Skeletal muscle tissue (tissue), 4 donors: Measurements from ENCODE around the gene SLC6A7. TPM values are rescaled to one million over a fixed set of nuclear protein-coding genes. Genes with fewer than 3 reads are reported as not detected.
A peak's percentile ranks its signal among the peaks of the same experiment; 100 is the strongest.
"Not testable (repeated sequence)": the region's sequence is repeated elsewhere in the genome, so short reads cannot be mapped to it uniquely, and the experiment has no call there.

ENCODE experiments used
- H3K27ac ChIP-seq: one replicate; pipeline ENCODE4 v1.7.0; 2013; ENCODE audit warnings: mild to moderate bottlenecking, low read depth, low read length, inconsistent platforms
- H3K27me3 ChIP-seq, 3 donors: one replicate each; pipeline ENCODE4 v1.7.0; 2013; ENCODE audit warnings: low read length in 3 of 3; ENCODE audit not compliant: control insufficient read depth in 3 of 3, insufficient read depth in 3 of 3
- H3K36me3 ChIP-seq, 3 donors: one replicate each; pipeline ENCODE4 v1.7.0; 2013; ENCODE audit warnings: low read length in 3 of 3; ENCODE audit not compliant: control insufficient read depth in 3 of 3, insufficient read depth in 3 of 3
- H3K4me1 ChIP-seq, 3 donors: one replicate each; pipeline ENCODE4 v1.7.0; 2013; ENCODE audit warnings: low read length in 3 of 3, mild to moderate bottlenecking in 3 of 3; ENCODE audit not compliant: control insufficient read depth in 3 of 3, insufficient read depth in 3 of 3
- H3K4me3 ChIP-seq, 3 donors: one replicate each; pipeline ENCODE4 v1.7.0; 2013; ENCODE audit warnings: low read length in 3 of 3
- H3K9ac ChIP-seq, 3 donors: one replicate each; pipeline ENCODE4 v1.7.0; 2013; ENCODE audit warnings: low read length in 3 of 3, mild to moderate bottlenecking in 3 of 3, moderate library complexity in 2 of 3, low read depth in 1 of 3
- H3K9me3 ChIP-seq, 3 donors: one replicate each; pipeline ENCODE4 v1.7.0; 2013; ENCODE audit warnings: low read length in 3 of 3; ENCODE audit not compliant: control insufficient read depth in 3 of 3
- total RNA-seq: library from RNA; depleted of rRNA; stranded (reverse); fragments of >200 nt; gene quantifications from one replicate; pipeline ENCODE4 v1.2.3, GENCODE V29; 2014
- donor health status: Osteomylitis.

SLC6A7 gene
- total RNA-seq, 1 donor from 2014 or later = not detected

GRCh38 chr5:150244209-150244608 lies 54.3 kb downstream of the SLC6A7 start:
- H3K9me3 ChIP-seq = no peaks in the 10 kb centered on the region
- peaks cover 52 to 81% (median 56%) of the 10 kb centered on the region in 3 donors for H3K4me1 ChIP-seq
- H3K4me3 ChIP-seq = peak overlapping the region; percentile 79 to 83 (median 80)
- H3K9ac ChIP-seq = peak overlapping the region; percentile 89 to 94 (median 94)
- H3K27me3 ChIP-seq = no peaks in the 10 kb centered on the region
- H3K36me3 ChIP-seq = peaks cover 1 to 6% (median 6%) of the 10 kb centered on the region in 3 donors
- peak overlapping the region; percentile 99 for H3K27ac ChIP-seq

- no peaks in the 10 kb centered on the region for H3K27me3 ChIP-seq
- H3K9ac ChIP-seq = peak overlapping the region; percentile 89 to 94 (median 94)
- peaks cover 52 to 76% (median 56%) of the 10 kb centered on the region in 3 donors for H3K4me1 ChIP-seq
- H3K27ac ChIP-seq = peak overlapping the region; percentile 99
- no peaks in the 10 kb centered on the region for H3K9me3 ChIP-seq
- peak overlapping the region; percentile 79 to 83 (median 80) for H3K4me3 ChIP-seq
- H3K36me3 ChIP-seq = peaks cover 0 to 3% (median 1%) of the 10 kb centered on the region in 3 donors
These were observed 55.4 kb downstream of the SLC6A7 start for GRCh38 chr5:150245111-150245789.

- peaks cover 52 to 70% (median 56%) of the 10 kb centered on the region in 3 donors for H3K4me1 ChIP-seq
- H3K9me3 ChIP-seq = no peaks in the 10 kb centered on the region
- H3K27me3 ChIP-seq = no peaks in the 10 kb centered on the region
- peak overlapping the region; percentile 99 for H3K27ac ChIP-seq
- H3K9ac ChIP-seq = peak overlapping the region; percentile 89 to 94 (median 94)
- peaks cover 0 to 1% (median 0%) of the 10 kb centered on the region in 3 donors for H3K36me3 ChIP-seq
- peak overlapping the region; percentile 32 to 56 (median 45) for H3K4me3 ChIP-seq
These were observed 55.9 kb downstream of the SLC6A7 start for GRCh38 chr5:150245808-150246207.

GRCh38 chr5:150246429-150246828 lies 56.6 kb downstream of the SLC6A7 start:
- Histone ChIP-seq H3K27me3 (no peaks in the 10 kb centered on the region), H3K9ac (peak overlapping the region; percentile 89 to 94 (median 94)), H3K36me3 (peaks cover 0 to 1% (median 0%) of the 10 kb centered on the region in 3 donors), H3K4me1 (peaks cover 51 to 64% (median 56%) of the 10 kb centered on the region in 3 donors), H3K9me3 (no peaks in the 10 kb centered on the region), H3K27ac (peak overlapping the region; percentile 99), H3K4me3 (peak overlapping the region; percentile 32 to 56 (median 45))

GRCh38 chr5:150246835-150247234 lies 57.0 kb downstream of the SLC6A7 start:
- Histone ChIP-seq H3K27me3 (no peaks in the 10 kb centered on the region), H3K27ac (peak overlapping the region; percentile 99), H3K9me3 (no peaks in the 10 kb centered on the region), H3K4me1 (peaks cover 48 to 60% (median 54%) of the 10 kb centered on the region in 3 donors), H3K4me3 (peak overlapping the region in 2 of 3 donors; percentile 4 to 49), H3K36me3 (peaks cover 0 to 1% (median 0%) of the 10 kb centered on the region in 3 donors), H3K9ac (peak overlapping the region; percentile 39 to 94 (median 88))

- H3K27ac ChIP-seq = peak overlapping the region; percentile 99
- H3K9ac ChIP-seq = peak overlapping the region in 2 of 3 donors; percentile 39 to 88
- no peaks in the 10 kb centered on the region for H3K9me3 ChIP-seq
- peaks cover 0 to 1% (median 0%) of the 10 kb centered on the region in 3 donors for H3K36me3 ChIP-seq
- peaks cover 39 to 51% (median 46%) of the 10 kb centered on the region in 3 donors for H3K4me1 ChIP-seq
- no peaks in the 10 kb centered on the region for H3K27me3 ChIP-seq
- H3K4me3 ChIP-seq = no peak overlapping the region
These were observed 57.9 kb downstream of the SLC6A7 start for GRCh38 chr5:150247726-150248125.

GRCh38 chr5:150248493-150248892 lies 58.6 kb downstream of the SLC6A7 start:
- H3K4me3 ChIP-seq, H3K9me3 ChIP-seq, H3K27ac ChIP-seq, H3K36me3 ChIP-seq, H3K9ac ChIP-seq, H3K27me3 ChIP-seq: not testable (repeated sequence)
- H3K4me1 ChIP-seq = peaks cover 31 to 45% (median 39%) of the 10 kb centered on the region in 3 donors

- Histone ChIP-seq H3K27ac (no peak overlapping the region), H3K9me3 (no peaks in the 10 kb centered on the region), H3K4me3 (no peak overlapping the region)
These were observed 59.1 kb downstream of the SLC6A7 start for GRCh38 chr5:150248946-150249345.

GRCh38 chr5:150249744-150250143 lies 59.9 kb downstream of the SLC6A7 start:
- Histone ChIP-seq H3K9ac (no peak overlapping the region), H3K4me1 (peaks cover 23 to 38% (median 30%) of the 10 kb centered on the region in 3 donors), H3K27ac (no peak overlapping the region), H3K27me3 (no peaks in the 10 kb centered on the region), H3K4me3 (no peak overlapping the region), H3K36me3 (no peaks in the 10 kb centered on the region), H3K9me3 (no peaks in the 10 kb centered on the region)

More at GRCh38 chr5:150248946-150249345, 59.1 kb downstream of the SLC6A7 start:
- Histone ChIP-seq H3K27me3 (no peaks in the 10 kb centered on the region), H3K4me1 (peaks cover 26 to 42% (median 34%) of the 10 kb centered on the region in 3 donors), H3K36me3 (no peaks in the 10 kb centered on the region), H3K9ac (no peak overlapping the region)

- Histone ChIP-seq H3K4me3 (no peak overlapping the region), H3K27me3 (no peaks in the 10 kb centered on the region), H3K27ac (no peak overlapping the region), H3K9me3 (no peaks in the 10 kb centered on the region), H3K36me3 (no peaks in the 10 kb centered on the region), H3K4me1 (peaks cover 17 to 35% (median 33%) of the 10 kb centered on the region in 3 donors), H3K9ac (no peak overlapping the region)
These were observed 61.6 kb downstream of the SLC6A7 start for GRCh38 chr5:150251504-150251903.
